ENCODE data around the gene SLIT3. TPM values are rescaled to one million over a fixed set of nuclear protein-coding genes. Genes with fewer than 3 reads are reported as not detected.

The SLIT3 gene
- total and polyA plus RNA-seq, 10 of the 15 experiments (the other 5 are each of a cell fraction or from before 2014, with no cell fraction given) = 0.05 TPM; not detected in 9

GRCh38 chr5:168940712-168941111, 360.2 kb downstream of the SLIT3 start (continued):
- TF ChIP-seq, protein P1, sequence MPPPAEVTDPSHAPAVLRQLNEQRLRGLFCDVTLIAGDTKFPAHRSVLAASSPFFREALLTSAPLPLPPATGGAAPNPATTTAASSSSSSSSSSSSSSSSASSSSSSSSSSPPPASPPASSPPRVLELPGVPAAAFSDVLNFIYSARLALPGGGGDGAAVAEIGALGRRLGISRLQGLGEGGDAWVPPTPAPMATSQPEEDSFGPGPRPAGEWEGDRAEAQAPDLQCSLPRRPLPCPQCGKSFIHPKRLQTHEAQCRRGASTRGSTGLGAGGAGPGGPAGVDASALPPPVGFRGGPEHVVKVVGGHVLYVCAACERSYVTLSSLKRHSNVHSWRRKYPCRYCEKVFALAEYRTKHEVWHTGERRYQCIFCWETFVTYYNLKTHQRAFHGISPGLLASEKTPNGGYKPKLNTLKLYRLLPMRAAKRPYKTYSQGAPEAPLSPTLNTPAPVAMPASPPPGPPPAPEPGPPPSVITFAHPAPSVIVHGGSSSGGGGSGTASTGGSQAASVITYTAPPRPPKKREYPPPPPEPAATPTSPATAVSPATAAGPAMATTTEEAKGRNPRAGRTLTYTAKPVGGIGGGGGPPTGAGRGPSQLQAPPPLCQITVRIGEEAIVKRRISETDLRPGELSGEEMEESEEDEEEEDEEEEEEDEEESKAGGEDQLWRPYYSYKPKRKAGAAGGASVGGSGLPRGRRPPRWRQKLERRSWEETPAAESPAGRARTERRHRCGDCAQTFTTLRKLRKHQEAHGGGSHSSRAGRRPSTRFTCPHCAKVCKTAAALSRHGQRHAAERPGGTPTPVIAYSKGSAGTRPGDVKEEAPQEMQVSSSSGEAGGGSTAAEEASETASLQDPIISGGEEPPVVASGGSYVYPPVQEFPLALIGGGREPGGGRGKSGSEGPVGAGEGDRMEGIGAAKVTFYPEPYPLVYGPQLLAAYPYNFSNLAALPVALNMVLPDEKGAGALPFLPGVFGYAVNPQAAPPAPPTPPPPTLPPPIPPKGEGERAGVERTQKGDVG (CRISPR knock-in tag; IDR thresholded peaks at IDR 0.05) = no peak
- TF ChIP-seq, protein P2, sequence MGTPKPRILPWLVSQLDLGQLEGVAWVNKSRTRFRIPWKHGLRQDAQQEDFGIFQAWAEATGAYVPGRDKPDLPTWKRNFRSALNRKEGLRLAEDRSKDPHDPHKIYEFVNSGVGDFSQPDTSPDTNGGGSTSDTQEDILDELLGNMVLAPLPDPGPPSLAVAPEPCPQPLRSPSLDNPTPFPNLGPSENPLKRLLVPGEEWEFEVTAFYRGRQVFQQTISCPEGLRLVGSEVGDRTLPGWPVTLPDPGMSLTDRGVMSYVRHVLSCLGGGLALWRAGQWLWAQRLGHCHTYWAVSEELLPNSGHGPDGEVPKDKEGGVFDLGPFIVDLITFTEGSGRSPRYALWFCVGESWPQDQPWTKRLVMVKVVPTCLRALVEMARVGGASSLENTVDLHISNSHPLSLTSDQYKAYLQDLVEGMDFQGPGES (IDR thresholded peaks at IDR 0.05) = no peak
- TF ChIP-seq ZNF207 (IDR thresholded peaks at IDR 0.05; ENCODE audit: borderline replicate concordance) = no peak

DNA sequence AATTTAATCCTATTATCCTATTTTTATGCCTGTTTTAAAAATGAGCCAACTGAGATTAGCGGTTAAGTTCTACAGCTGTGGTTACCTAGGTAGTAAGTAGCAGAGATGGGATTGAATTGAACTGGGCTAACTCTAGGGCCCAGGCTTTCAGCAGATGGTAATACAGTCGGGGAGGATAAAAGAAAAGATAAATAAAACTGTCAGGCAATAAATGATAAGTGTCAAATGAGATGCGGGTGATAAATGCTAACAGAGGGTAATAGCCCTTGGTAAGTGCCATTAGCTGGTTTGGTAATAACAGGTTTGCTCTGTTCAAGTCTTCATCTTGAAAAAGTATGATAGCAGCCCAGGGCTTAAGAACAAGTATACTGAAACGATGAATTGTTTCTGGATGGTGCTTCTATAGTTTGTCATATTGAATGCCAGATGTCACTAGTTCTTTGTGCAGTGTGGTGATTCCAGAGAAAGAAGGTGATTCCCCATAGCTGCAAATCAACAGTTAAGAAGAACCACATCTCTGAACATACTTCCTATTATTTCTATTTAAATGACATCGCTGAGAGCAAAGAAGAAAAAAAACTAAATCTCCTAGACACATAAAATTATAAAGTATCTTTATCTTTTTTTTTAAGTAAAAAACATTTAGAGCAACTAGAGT, 360.9 kb downstream of the SLIT3 start:
- Histone ChIP-seq H3K36me3 (ENCODE audit: control insufficient read depth in 2 of 2, insufficient read depth in 2 of 2, low read length in 1 of 2) (no peaks in the 10 kb centered on the region), H2AFZ (ENCODE audit: control insufficient read depth, low read depth, low read length) (no peak overlapping the region), H3K9ac (ENCODE audit: control insufficient read depth, insufficient read depth, low read length) (no peak overlapping the region), H3K4me3 (no peak overlapping the region), H3K27me3 (replicated peaks in 1 of 2; ENCODE audit: control insufficient read depth in 2 of 2, insufficient read depth in 2 of 2, low read length in 1 of 2) (peaks cover 0 to 4% of the 10 kb centered on the region in 2 experiments; a peak in 2 of 4 replicates), H3K4me2 (ENCODE audit: control insufficient read depth, insufficient read depth) (no peak overlapping the region), H3K9me3 (replicated peaks; ENCODE audit: control insufficient read depth, insufficient read depth, low read length) (no peaks in the 10 kb centered on the region), H4K20me1 (ENCODE audit: control insufficient read depth, insufficient read depth) (no peaks in the 10 kb centered on the region), H3K27ac (ENCODE audit: control insufficient read depth, insufficient read depth) (no peak overlapping the region), H3K4me1 (ENCODE audit: control insufficient read depth, insufficient read depth, low read length) (no peaks in the 10 kb centered on the region), H3K79me2 (ENCODE audit: control insufficient read depth, insufficient read depth, low read length) (no peaks in the 10 kb centered on the region)
- 36% methylated on average over 5 of the region's 5 CpGs for WGBS (ENCODE audit: insufficient coverage, insufficient replicate concordance, low lambda C conversion rate, missing lambda C conversion rate)
- CTCF ChIA-PET = interaction anchor here (0.7 kb wide), 1 partner anchor 1382 kb away, joined by 5 read pairs; no protein-coding TSS in a partner anchor
- ATAC-seq (no peak), DNase-seq (ENCODE audit: low read depth, low spot score) (no peak), FAIRE-seq (no peak)
- no TSS peak for BruUV-seq (replicated peaks)
- intact Hi-C loops (cut with micrococcal nuclease; ENCODE audit: unreplicated experiment) (loop anchor here (10.0 kb wide), 1 partner anchor 235 kb away; no protein-coding TSS in a partner anchor), in situ Hi-C loops (cut with MboI) (no loop called here)
- SMC1A ChIA-PET (ENCODE audit: uncharacterized antibody, unreplicated experiment) = no interaction called here
- POLR2A ChIA-PET = no interaction called here
- RAD21 ChIA-PET (ENCODE audit: unreplicated experiment) = no interaction called here
- TF ChIP-seq SMC3 (IDR thresholded peaks at IDR 0.05; ENCODE audit: borderline replicate concordance, low read length) = no peak
- TF ChIP-seq, protein P3, sequence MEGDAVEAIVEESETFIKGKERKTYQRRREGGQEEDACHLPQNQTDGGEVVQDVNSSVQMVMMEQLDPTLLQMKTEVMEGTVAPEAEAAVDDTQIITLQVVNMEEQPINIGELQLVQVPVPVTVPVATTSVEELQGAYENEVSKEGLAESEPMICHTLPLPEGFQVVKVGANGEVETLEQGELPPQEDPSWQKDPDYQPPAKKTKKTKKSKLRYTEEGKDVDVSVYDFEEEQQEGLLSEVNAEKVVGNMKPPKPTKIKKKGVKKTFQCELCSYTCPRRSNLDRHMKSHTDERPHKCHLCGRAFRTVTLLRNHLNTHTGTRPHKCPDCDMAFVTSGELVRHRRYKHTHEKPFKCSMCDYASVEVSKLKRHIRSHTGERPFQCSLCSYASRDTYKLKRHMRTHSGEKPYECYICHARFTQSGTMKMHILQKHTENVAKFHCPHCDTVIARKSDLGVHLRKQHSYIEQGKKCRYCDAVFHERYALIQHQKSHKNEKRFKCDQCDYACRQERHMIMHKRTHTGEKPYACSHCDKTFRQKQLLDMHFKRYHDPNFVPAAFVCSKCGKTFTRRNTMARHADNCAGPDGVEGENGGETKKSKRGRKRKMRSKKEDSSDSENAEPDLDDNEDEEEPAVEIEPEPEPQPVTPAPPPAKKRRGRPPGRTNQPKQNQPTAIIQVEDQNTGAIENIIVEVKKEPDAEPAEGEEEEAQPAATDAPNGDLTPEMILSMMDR (IDR thresholded peaks at IDR 0.05 in 2 of 3, conservative IDR thresholded peaks at IDR 0.05 in 1 of 3; ENCODE audit: control insufficient read depth in 2 of 3, extremely low read depth in 1 of 3, insufficient read depth in 1 of 3, low read depth in 3 of 3, low read length in 3 of 3) = no peak
- no peak for TF ChIP-seq CBFB (IDR thresholded peaks at IDR 0.05; ENCODE audit: low read depth)
- no peak for TF ChIP-seq ZNF592 (IDR thresholded peaks at IDR 0.05)
- no peak for TF ChIP-seq EED (IDR thresholded peaks at IDR 0.05; ENCODE audit: low read depth)
- no peak for TF ChIP-seq BHLHE40 (IDR thresholded peaks at IDR 0.05; ENCODE audit: borderline replicate concordance in 1 of 2, low read depth in 2 of 2, low read length in 1 of 2)
- TF ChIP-seq LARP7 (IDR thresholded peaks at IDR 0.05) = no peak
- TF ChIP-seq HDGF (IDR thresholded peaks at IDR 0.05) = no peak
